SK-N-MC (cell line): Measurements from ENCODE around the gene ADARB2.

ENCODE experiments used
- DNase-seq: peaks from one replicate; pipeline ENCODE4 v3.0.0-alpha.2; 2011; ENCODE audit warnings: low read depth, low spot score
- H3K27ac ChIP-seq: fragments of 200-600 bp; sonication (generic); 2 replicates; pipeline ENCODE4 v1.5.1; 2016; ENCODE audit warnings: mixed run types
- H3K36me3 ChIP-seq: fragments of 200-600 bp; sonication (generic); 2 replicates; pipeline ENCODE4 v1.6.1; 2017; ENCODE audit warnings: antibody characterized with exemption, low read length, mixed read lengths; ENCODE audit not compliant: insufficient read depth
- H3K4me3 ChIP-seq: fragments of 200-600 bp; sonication (generic); 2 replicates; pipeline ENCODE4 v1.5.1; 2016
- H3K9ac ChIP-seq: fragments of 200-600 bp; sonication (generic); 2 replicates; pipeline ENCODE4 v1.8.0; 2017; ENCODE audit warnings: mixed run types, mixed read lengths; ENCODE audit not compliant: insufficient read length
- H3K9me3 ChIP-seq: fragments of 200-600 bp; sonication (generic); 2 replicates; pipeline ENCODE4 v1.6.1; 2017; ENCODE audit warnings: low read depth, mild to moderate bottlenecking, antibody characterized with exemption, low read length, moderate library complexity, mixed read lengths
- EZH2 ChIP-seq: fragments of 200-600 bp; sonication (generic); IDR thresholded peaks from one replicate; pipeline ENCODE4 v1.6.1; 2017; ENCODE audit warnings: antibody characterized with exemption
- FOXP2 ChIP-seq: optimal IDR thresholded peaks from 2 replicates; pipeline ENCODE3; 2011; ENCODE audit warnings: mild to moderate bottlenecking, moderate library complexity; ENCODE audit not compliant: insufficient read depth; ENCODE audit errors: extremely low read length, control extremely low read depth
- POLR2AphosphoS5 ChIP-seq: IDR thresholded peaks from 2 replicates; pipeline ENCODE4 v1.6.1; 2012; ENCODE audit warnings: mild to moderate bottlenecking, low read depth, low read length, borderline replicate concordance

The ADARB2 gene

GRCh38 chr10:1591742-1592141 is 145.6 kb downstream of the ADARB2 start:
- Histone ChIP-seq H3K9me3 (no peaks in the 10 kb centered on the region), H3K27ac (no peak overlapping the region), H3K36me3 (no peaks in the 10 kb centered on the region), H3K4me3 (no peak overlapping the region), H3K9ac (no peak overlapping the region)
- TF ChIP-seq POLR2AphosphoS5 (no peak), EZH2 (no peak), FOXP2 (no peak)
- no peak for DNase-seq

GRCh38 chr10:1591045-1591444 is 146.3 kb downstream of the ADARB2 start:
- no peak for TF ChIP-seq POLR2AphosphoS5
- no peak for TF ChIP-seq EZH2
- no peak for TF ChIP-seq FOXP2
- Histone ChIP-seq H3K27ac (no peak overlapping the region), H3K36me3 (no peaks in the 10 kb centered on the region), H3K9ac (no peak overlapping the region), H3K9me3 (no peaks in the 10 kb centered on the region), H3K4me3 (no peak overlapping the region)
- no peak for DNase-seq

GRCh38 chr10:1589257-1589656 is 148.1 kb downstream of the ADARB2 start:
- Histone ChIP-seq H3K36me3 (no peaks in the 10 kb centered on the region), H3K9ac (no peak overlapping the region), H3K9me3 (no peaks in the 10 kb centered on the region), H3K4me3 (no peak overlapping the region), H3K27ac (no peak overlapping the region)
- TF ChIP-seq FOXP2 (no peak), EZH2 (no peak), POLR2AphosphoS5 (no peak)
- no peak for DNase-seq

- no peak overlapping the region for H3K4me3 ChIP-seq
- H3K9me3 ChIP-seq: no peaks in the 10 kb centered on the region
- no peak overlapping the region for H3K27ac ChIP-seq
- H3K9ac ChIP-seq: no peak overlapping the region
- no peak for DNase-seq
- TF ChIP-seq EZH2 (no peak), POLR2AphosphoS5 (no peak), FOXP2 (no peak)
- H3K36me3 ChIP-seq: no peaks in the 10 kb centered on the region
Measured at GRCh38 chr10:1582739-1583138, 154.6 kb downstream of the ADARB2 start.

GRCh38 chr10:1581189-1581588 is 156.1 kb downstream of the ADARB2 start:
- TF ChIP-seq FOXP2 (no peak), POLR2AphosphoS5 (no peak), EZH2 (no peak)
- H3K27ac ChIP-seq: no peak overlapping the region
- no peaks in the 10 kb centered on the region for H3K9me3 ChIP-seq
- H3K9ac ChIP-seq: no peak overlapping the region
- no peaks in the 10 kb centered on the region for H3K36me3 ChIP-seq
- DNase-seq: no peak
- no peak overlapping the region for H3K4me3 ChIP-seq

- no peak overlapping the region for H3K4me3 ChIP-seq
- H3K27ac ChIP-seq: no peak overlapping the region
- H3K9ac ChIP-seq: no peak overlapping the region
- H3K36me3 ChIP-seq: no peaks in the 10 kb centered on the region
- TF ChIP-seq POLR2AphosphoS5 (no peak), EZH2 (no peak), FOXP2 (no peak)
- H3K9me3 ChIP-seq: no peaks in the 10 kb centered on the region
- no peak for DNase-seq
Measured at GRCh38 chr10:1579671-1580070, 157.7 kb downstream of the ADARB2 start.

GRCh38 chr10:1579141-1579491 is 158.2 kb downstream of the ADARB2 start:
- no peak overlapping the region for H3K9ac ChIP-seq
- H3K27ac ChIP-seq: no peak overlapping the region
- H3K4me3 ChIP-seq: no peak overlapping the region
- H3K36me3 ChIP-seq: no peaks in the 10 kb centered on the region
- H3K9me3 ChIP-seq: no peaks in the 10 kb centered on the region
- DNase-seq: no peak
- TF ChIP-seq EZH2 (no peak), POLR2AphosphoS5 (no peak), FOXP2 (no peak)

- Histone ChIP-seq H3K36me3 (no peaks in the 10 kb centered on the region), H3K27ac (no peak overlapping the region), H3K4me3 (no peak overlapping the region), H3K9ac (no peak overlapping the region), H3K9me3 (no peaks in the 10 kb centered on the region)
- no peak for DNase-seq
- TF ChIP-seq EZH2 (no peak), FOXP2 (no peak), POLR2AphosphoS5 (no peak)
Measured at GRCh38 chr10:1578392-1579140, 158.8 kb downstream of the ADARB2 start.

GRCh38 chr10:1577945-1578344 is 159.4 kb downstream of the ADARB2 start:
- no peak overlapping the region for H3K9ac ChIP-seq
- TF ChIP-seq POLR2AphosphoS5 (no peak), EZH2 (no peak), FOXP2 (no peak)
- H3K27ac ChIP-seq: no peak overlapping the region
- no peak for DNase-seq
- no peaks in the 10 kb centered on the region for H3K36me3 ChIP-seq
- no peaks in the 10 kb centered on the region for H3K9me3 ChIP-seq
- no peak overlapping the region for H3K4me3 ChIP-seq
